Measurements from ENCODE around the gene SMIM41. TPM values are rescaled to one million over a fixed set of nuclear protein-coding genes. Genes with fewer than 3 reads are reported as not detected.

SMIM41 gene
- total RNA-seq, 4 donors from 2014 or later = 2.1 to 26.6 (median 5.6) TPM

GRCh38 chr12:52035190-52035589 lies 44.3 kb upstream of the SMIM41 start:
- intact Hi-C loops (cut with DNase I) = no loop called here
- Histone ChIP-seq H3K4me3 (no peak overlapping the region), H3K36me3 (no peaks in the 10 kb centered on the region), H3K27ac (replicated peaks in 1 of 4) (peak overlapping the region; percentile 86 to 100 (median 97)), H3K27me3 (no peaks in the 10 kb centered on the region), H3K9me3 (no peaks in the 10 kb centered on the region), H3K4me1 (peaks cover 52 to 61% (median 57%) of the 10 kb centered on the region in 4 donors)
- no peak for DNase-seq (ENCODE audit: extremely low spot score)
- no peak for TF ChIP-seq POLR2A (IDR thresholded peaks at IDR 0.05; ENCODE audit: low read depth)
- no peak for TF ChIP-seq EP300 (IDR thresholded peaks at IDR 0.05)
- TF ChIP-seq CTCF (IDR thresholded peaks at IDR 0.05) = no peak
- TF ChIP-seq POLR2AphosphoS5 (IDR thresholded peaks at IDR 0.05) = no peak
- WGBS = 89% methylated on average over 4 of the region's 4 CpGs

- WGBS = 69% methylated on average over 2 of the region's 2 CpGs
- H3K27ac ChIP-seq (replicated peaks in 1 of 4) = peak overlapping the region; percentile 86 to 100 (median 96)
- no peaks in the 10 kb centered on the region for H3K27me3 ChIP-seq
- H3K36me3 ChIP-seq = no peaks in the 10 kb centered on the region
- TF ChIP-seq EP300 (IDR thresholded peaks at IDR 0.05) (no peak), POLR2AphosphoS5 (IDR thresholded peaks at IDR 0.05) (no peak), POLR2A (IDR thresholded peaks at IDR 0.05; ENCODE audit: low read depth) (no peak), CTCF (IDR thresholded peaks at IDR 0.05) (no peak)
- DNase-seq (ENCODE audit: extremely low spot score) = no peak
- intact Hi-C loops (cut with DNase I) = no loop called here
- H3K4me3 ChIP-seq = no peak overlapping the region
- H3K4me1 ChIP-seq = peaks cover 52 to 64% (median 57%) of the 10 kb centered on the region in 4 donors
- H3K9me3 ChIP-seq = no peaks in the 10 kb centered on the region
Measured at GRCh38 chr12:52035926-52036325, 43.6 kb upstream of the SMIM41 start.

GRCh38 chr12:52036587-52037171 lies 42.8 kb upstream of the SMIM41 start:
- WGBS = 34% methylated on average over 10 of the region's 53 CpGs

GRCh38 chr12:52037248-52037861 lies 42.1 kb upstream of the SMIM41 start:
- H3K36me3 ChIP-seq = peaks cover 0 to 4% (median 0%) of the 10 kb centered on the region in 4 donors
- no peak for DNase-seq (ENCODE audit: extremely low spot score)
- no peaks in the 10 kb centered on the region for H3K27me3 ChIP-seq
- H3K27ac ChIP-seq (replicated peaks in 1 of 4) = peak overlapping the region; percentile 94 to 100 (median 97)
- 1% methylated on average over 26 of the region's 59 CpGs for WGBS
- H3K4me1 ChIP-seq = peaks cover 59 to 70% (median 62%) of the 10 kb centered on the region in 4 donors
- no peaks in the 10 kb centered on the region for H3K9me3 ChIP-seq
- intact Hi-C loops (cut with DNase I) = no loop called here
- TF ChIP-seq POLR2A (IDR thresholded peaks at IDR 0.05; ENCODE audit: low read depth) (peak; percentile 20), CTCF (IDR thresholded peaks at IDR 0.05) (peak in 1 of 3 experiments; percentile 12), EP300 (IDR thresholded peaks at IDR 0.05) (no peak), POLR2AphosphoS5 (IDR thresholded peaks at IDR 0.05) (peak; percentile 66 to 77)
- H3K4me3 ChIP-seq = peak overlapping the region; percentile 68 to 98 (median 75)

More at GRCh38 chr12:52036587-52037171, 42.8 kb upstream of the SMIM41 start:
- Histone ChIP-seq H3K27ac (replicated peaks in 1 of 4) (peak overlapping the region; percentile 94 to 100 (median 97)), H3K4me3 (peak overlapping the region; percentile 68 to 98 (median 75)), H3K9me3 (no peaks in the 10 kb centered on the region), H3K27me3 (no peaks in the 10 kb centered on the region), H3K4me1 (peaks cover 58 to 70% (median 62%) of the 10 kb centered on the region in 4 donors), H3K36me3 (no peaks in the 10 kb centered on the region)
- no peak for TF ChIP-seq POLR2A (IDR thresholded peaks at IDR 0.05; ENCODE audit: low read depth)
- TF ChIP-seq CTCF (IDR thresholded peaks at IDR 0.05) = peak in 1 of 3 experiments; percentile 10
- TF ChIP-seq POLR2AphosphoS5 (IDR thresholded peaks at IDR 0.05) = peak; percentile 93 to 99
- TF ChIP-seq EP300 (IDR thresholded peaks at IDR 0.05) = peak; percentile 98
- DNase-seq (ENCODE audit: extremely low spot score) = no peak
- intact Hi-C loops (cut with DNase I) = no loop called here
